Small intestine (tissue), 7 donors: ENCODE data around the gene RHOB. TPM values are rescaled to one million over a fixed set of nuclear protein-coding genes. Genes with fewer than 3 reads are reported as not detected.
"Not testable (repeated sequence)": the region's sequence is repeated elsewhere in the genome, so short reads cannot be mapped to it uniquely, and the experiment has no call there.

Experiments used
- DNase-seq, 2 donors: peaks; one replicate each; pipeline versions ENCODE4 v3.0.0 to v3.0.0-alpha.2; 2013
- FAIRE-seq: peaks from 2 replicates; lab custom pipeline; 2012; peaks lifted over from hg19 to GRCh38; lab: Jason Lieb, UNC
- H3K27ac ChIP-seq, 3 donors: one replicate each; pipeline ENCODE4 v1.5.1; 2013; ENCODE audit warnings: low read length in 2 of 3, mild to moderate bottlenecking in 2 of 3, control low read depth in 1 of 3, inconsistent platforms in 1 of 3, low read depth in 1 of 3, moderate library complexity in 1 of 3
- H3K27me3 ChIP-seq, 3 donors: one replicate each; pipeline ENCODE4 v1.6.1; 2013; ENCODE audit warnings: low read length in 3 of 3, inconsistent platforms in 1 of 3; ENCODE audit not compliant: control insufficient read depth in 3 of 3, insufficient read depth in 3 of 3
- H3K36me3 ChIP-seq, 3 donors: one replicate each; pipeline ENCODE4 v1.6.1; 2013; ENCODE audit warnings: low read length in 3 of 3, inconsistent platforms in 1 of 3, low read depth in 1 of 3, mild to moderate bottlenecking in 1 of 3, moderate library complexity in 1 of 3; ENCODE audit not compliant: control insufficient read depth in 3 of 3, insufficient read depth in 2 of 3
- H3K4me1 ChIP-seq, 3 donors: one replicate each; pipeline ENCODE4 v1.6.1; 2013; ENCODE audit warnings: low read length in 2 of 3, inconsistent platforms in 1 of 3, low read depth in 1 of 3, mild to moderate bottlenecking in 1 of 3, moderate library complexity in 1 of 3; ENCODE audit not compliant: control insufficient read depth in 3 of 3, insufficient read depth in 2 of 3
- H3K4me3 ChIP-seq, 3 donors: one replicate each; pipeline ENCODE4 v1.5.1; 2013; ENCODE audit warnings: low read length in 3 of 3, control low read depth in 1 of 3, inconsistent platforms in 1 of 3, low read depth in 1 of 3, mild to moderate bottlenecking in 1 of 3, moderate library complexity in 1 of 3
- H3K9me3 ChIP-seq, 2 donors: one replicate each; pipeline ENCODE4 v1.6.1; 2013; ENCODE audit warnings: low read depth in 1 of 2, low read length in 1 of 2; ENCODE audit not compliant: control insufficient read depth in 2 of 2, insufficient read depth in 1 of 2
- WGBS, 3 donors: extraction: QIAGEN DNeasy Blood & Tissue Kit; methylation state at CpG; one replicate each; pipeline ENCODE4 v1.1.7; 2013; 5-methylcytosine and 5-hydroxymethylcytosine counted together
- polyA plus RNA-seq, 4 donors: library from polyadenylated mRNA; stranded (reverse) in 3 of 4; unstranded in 1 of 4; fragments of 200-250 nt in 3 of 4; fragments of 120-200 nt in 1 of 4; gene quantifications; one replicate each; pipeline versions ENCODE4 v1.2.1 to v1.2.3, GENCODE V29; 2013
- donor health status: healthy with polysubstance abuse.
- donor health status: control.
- donor health status: control.
- donor health status: Bipolar disorder and iron deficiency.
- donor health status: healthy.

The RHOB gene
- polyA plus RNA-seq, 4 donors: 17.7 to 246 (median 44.2) TPM

- Histone ChIP-seq H3K36me3 (no peaks in the 10 kb centered on the region), H3K27ac (peak overlapping the region in 1 of 3 donors; percentile 15), H3K27me3 (no peaks in the 10 kb centered on the region), H3K4me3 (no peak overlapping the region), H3K4me1 (peaks cover 0 to 6% (median 0%) of the 10 kb centered on the region in 3 donors), H3K9me3 (no peaks in the 10 kb centered on the region)
- no peak for DNase-seq
- 81 to 90% (median 89%) methylated on average over 7 of the region's 7 CpGs for WGBS, 3 donors
- no peak for FAIRE-seq
Measured at GRCh38 chr2:20430461-20431300, 16.2 kb upstream of the RHOB start.

GRCh38 chr2:20431301-20431698 lies 15.6 kb upstream of the RHOB start:
- H3K4me1 ChIP-seq: peaks cover 0 to 6% (median 0%) of the 10 kb centered on the region in 3 donors
- no peaks in the 10 kb centered on the region for H3K9me3 ChIP-seq
- no peak overlapping the region for H3K4me3 ChIP-seq
- no peak for DNase-seq
- H3K27me3 ChIP-seq: no peaks in the 10 kb centered on the region
- WGBS, 3 donors: 92 to 97% (median 96%) methylated on average over 3 of the region's 3 CpGs
- FAIRE-seq: no peak
- H3K27ac ChIP-seq: no peak overlapping the region
- no peaks in the 10 kb centered on the region for H3K36me3 ChIP-seq

- H3K4me3 ChIP-seq: no peak overlapping the region
- WGBS, 3 donors: 68 to 84% (median 80%) methylated on average over 5 of the region's 5 CpGs
- no peaks in the 10 kb centered on the region for H3K27me3 ChIP-seq
- FAIRE-seq: no peak
- no peak overlapping the region for H3K27ac ChIP-seq
- H3K4me1 ChIP-seq: peaks cover 0 to 6% (median 0%) of the 10 kb centered on the region in 3 donors
- no peaks in the 10 kb centered on the region for H3K36me3 ChIP-seq
- H3K9me3 ChIP-seq: no peaks in the 10 kb centered on the region
- no peak for DNase-seq
Measured at GRCh38 chr2:20431772-20432171, 15.1 kb upstream of the RHOB start.

GRCh38 chr2:20432714-20433113 lies 14.2 kb upstream of the RHOB start:
- Histone ChIP-seq H3K27me3 (no peaks in the 10 kb centered on the region), H3K4me3 (no peak overlapping the region), H3K9me3 (no peaks in the 10 kb centered on the region), H3K27ac (no peak overlapping the region), H3K36me3 (no peaks in the 10 kb centered on the region), H3K4me1 (peaks cover 0 to 6% (median 0%) of the 10 kb centered on the region in 3 donors)
- WGBS, 3 donors: 44 to 68% (median 67%) methylated on average over 5 of the region's 5 CpGs
- FAIRE-seq (no peak), DNase-seq (no peak)

- H3K27me3 ChIP-seq: no peaks in the 10 kb centered on the region
- H3K4me3 ChIP-seq: no peak overlapping the region
- 67 to 75% (median 74%) methylated on average over 7 of the region's 7 CpGs for WGBS, 3 donors
- no peaks in the 10 kb centered on the region for H3K9me3 ChIP-seq
- peak overlapping the region in 1 of 3 donors; percentile 11 for H3K27ac ChIP-seq
- peaks cover 0 to 7% (median 0%) of the 10 kb centered on the region in 3 donors for H3K4me1 ChIP-seq
- no peaks in the 10 kb centered on the region for H3K36me3 ChIP-seq
- no peak for FAIRE-seq
- no peak for DNase-seq
Measured at GRCh38 chr2:20433249-20433648, 13.6 kb upstream of the RHOB start.

- DNase-seq (no peak), FAIRE-seq (no peak)
- WGBS, 3 donors: 87 to 90% (median 89%) methylated on average over 4 of the region's 4 CpGs
- Histone ChIP-seq H3K27ac (peak overlapping the region in 1 of 3 donors; percentile 51), H3K36me3 (no peaks in the 10 kb centered on the region), H3K4me1 (peaks cover 0 to 7% (median 0%) of the 10 kb centered on the region in 3 donors), H3K4me3 (no peak overlapping the region), H3K9me3 (no peaks in the 10 kb centered on the region), H3K27me3 (no peaks in the 10 kb centered on the region)
Measured at GRCh38 chr2:20433946-20434553, 12.8 kb upstream of the RHOB start.

- Histone ChIP-seq H3K9me3 (no peaks in the 10 kb centered on the region), H3K27ac (peak overlapping the region in 1 of 3 donors; percentile 42), H3K4me3 (no peak overlapping the region), H3K27me3 (no peaks in the 10 kb centered on the region), H3K36me3 (no peaks in the 10 kb centered on the region), H3K4me1 (peaks cover 0 to 4% (median 0%) of the 10 kb centered on the region in 3 donors)
- WGBS, 3 donors: 75 to 80% (median 80%) methylated on average over 8 of the region's 8 CpGs
- FAIRE-seq (no peak), DNase-seq (no peak)
Measured at GRCh38 chr2:20434588-20435294, 12.1 kb upstream of the RHOB start.

GRCh38 chr2:20435456-20435855 lies 11.4 kb upstream of the RHOB start:
- WGBS, 3 donors: 83 to 94% (median 86%) methylated on average over 9 of the region's 9 CpGs
- FAIRE-seq, H3K27me3 ChIP-seq, H3K4me1 ChIP-seq, H3K4me3 ChIP-seq, H3K27ac ChIP-seq, H3K36me3 ChIP-seq, DNase-seq, H3K9me3 ChIP-seq: not testable (repeated sequence)
